ENCODE measurements around the gene HRH2. TPM values are rescaled to one million over a fixed set of nuclear protein-coding genes. Genes with fewer than 3 reads are reported as not detected.

HRH2 gene
- total RNA-seq, 5 donors from 2014 or later (not counting 1 experiment from before 2014, with no cell fraction given): 2.9 to 14.4 (median 5.5) TPM

Other genes starting within 250 kb of the HRH2 start
- gene DRD1, start 213.9 kb upstream of the HRH2 start, total RNA-seq: not detected
- gene SFXN1, start 179.5 kb upstream of the HRH2 start, total RNA-seq: 10 to 100 TPM; 78.8 to 97.0 (median 84.1) TPM
- gene CPLX2, start 213.5 kb downstream of the HRH2 start, total RNA-seq: not detected